Mucosa of stomach (tissue), 1 donor: ENCODE results near the gene HERC5.
A peak's percentile ranks its signal among the peaks of the same experiment; 100 is the strongest.

Experiments
- H3K27me3 ChIP-seq: one replicate; pipeline ENCODE4 v1.7.0; 2013; ENCODE audit warnings: mild to moderate bottlenecking, low read length; ENCODE audit not compliant: control insufficient read depth, insufficient read depth
- H3K36me3 ChIP-seq: one replicate; pipeline ENCODE4 v1.7.0; 2013; ENCODE audit warnings: low read length; ENCODE audit not compliant: control insufficient read depth, insufficient read depth
- H3K4me1 ChIP-seq: one replicate; pipeline ENCODE4 v1.7.0; 2013; ENCODE audit warnings: mild to moderate bottlenecking, low read length; ENCODE audit not compliant: control insufficient read depth, insufficient read depth
- H3K4me3 ChIP-seq: one replicate; pipeline ENCODE4 v1.7.0; 2013; ENCODE audit warnings: low read length
- H3K9ac ChIP-seq: one replicate; pipeline ENCODE4 v1.7.0; 2013; ENCODE audit warnings: mild to moderate bottlenecking, low read length, moderate library complexity
- H3K9me3 ChIP-seq: one replicate; pipeline ENCODE4 v1.7.0; 2013; ENCODE audit warnings: mild to moderate bottlenecking, low read length, moderate library complexity; ENCODE audit not compliant: control insufficient read depth
- donor health status: Pancreatic carcinoma.

Gene HERC5

DNA sequence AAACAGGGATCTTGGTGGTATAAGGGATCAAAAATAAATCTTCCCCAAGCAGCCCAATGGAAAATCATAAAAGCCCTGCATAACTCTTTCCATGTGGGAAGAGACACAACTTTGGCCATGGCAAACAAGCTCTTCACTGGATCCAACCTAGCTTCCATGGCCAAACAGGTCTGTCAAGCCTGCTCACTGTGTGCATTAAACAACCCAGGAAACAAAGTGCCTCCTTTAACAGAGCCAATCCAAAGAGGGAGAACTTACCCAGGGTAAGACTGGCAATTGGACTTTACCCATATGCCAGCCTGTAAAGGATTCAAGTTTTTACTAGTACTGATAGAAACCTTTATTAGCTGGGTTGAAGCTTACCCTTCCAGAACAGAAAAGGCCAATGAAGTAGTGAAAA lies 7.6 kb upstream of the HERC5 start:
- Histone ChIP-seq H3K4me1 (no peaks in the 10 kb centered on the region), H3K4me3 (no peak overlapping the region)

DNA sequence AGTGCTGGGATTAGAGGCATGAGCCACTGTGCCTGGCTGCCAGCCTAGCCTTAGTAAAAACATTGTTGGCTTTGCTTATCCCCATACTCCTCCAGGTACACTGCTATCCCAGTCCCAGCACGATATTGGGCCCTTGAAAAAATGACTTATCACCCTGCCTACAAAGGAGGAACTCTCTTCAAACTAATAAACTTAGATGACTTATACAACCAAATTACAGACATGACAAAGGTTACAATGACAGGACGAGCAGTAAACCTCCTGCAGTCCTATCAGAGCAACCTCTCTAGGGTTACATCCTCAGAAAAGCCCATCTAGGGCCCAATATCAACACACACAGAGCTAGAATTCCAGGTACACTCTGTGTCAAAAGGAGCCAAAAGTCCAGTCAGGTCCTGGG lies 5.7 kb upstream of the HERC5 start:
- Histone ChIP-seq H3K9me3 (no peaks in the 10 kb centered on the region), H3K4me3 (no peak overlapping the region), H3K9ac (no peak overlapping the region), H3K27me3 (no peaks in the 10 kb centered on the region), H3K36me3 (no peaks in the 10 kb centered on the region), H3K4me1 (no peaks in the 10 kb centered on the region)

More for the DNA sequence above, 7.6 kb upstream of the HERC5 start:
- Histone ChIP-seq H3K9me3 (no peaks in the 10 kb centered on the region), H3K36me3 (no peaks in the 10 kb centered on the region), H3K27me3 (no peaks in the 10 kb centered on the region), H3K9ac (no peak overlapping the region)

DNA sequence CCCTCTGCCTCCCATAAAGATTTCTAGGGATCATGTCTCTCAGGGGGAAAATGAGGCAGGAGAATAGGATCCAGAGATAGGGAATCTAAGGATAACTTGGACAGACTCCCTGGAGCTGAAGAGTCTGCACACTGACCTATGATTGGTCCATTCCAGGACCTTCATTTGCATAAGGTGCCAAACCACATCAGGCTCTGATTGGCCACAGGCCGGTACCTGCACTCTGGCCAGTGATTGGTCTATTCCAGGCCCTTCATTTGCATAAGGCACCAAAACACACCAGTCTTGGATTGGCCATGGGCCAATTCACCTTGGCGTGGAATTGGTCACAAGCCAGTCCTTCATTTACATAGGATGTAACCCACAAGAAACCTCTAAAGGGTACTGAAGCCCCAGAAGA lies 4.0 kb upstream of the HERC5 start:
- no peaks in the 10 kb centered on the region for H3K9me3 ChIP-seq

DNA sequence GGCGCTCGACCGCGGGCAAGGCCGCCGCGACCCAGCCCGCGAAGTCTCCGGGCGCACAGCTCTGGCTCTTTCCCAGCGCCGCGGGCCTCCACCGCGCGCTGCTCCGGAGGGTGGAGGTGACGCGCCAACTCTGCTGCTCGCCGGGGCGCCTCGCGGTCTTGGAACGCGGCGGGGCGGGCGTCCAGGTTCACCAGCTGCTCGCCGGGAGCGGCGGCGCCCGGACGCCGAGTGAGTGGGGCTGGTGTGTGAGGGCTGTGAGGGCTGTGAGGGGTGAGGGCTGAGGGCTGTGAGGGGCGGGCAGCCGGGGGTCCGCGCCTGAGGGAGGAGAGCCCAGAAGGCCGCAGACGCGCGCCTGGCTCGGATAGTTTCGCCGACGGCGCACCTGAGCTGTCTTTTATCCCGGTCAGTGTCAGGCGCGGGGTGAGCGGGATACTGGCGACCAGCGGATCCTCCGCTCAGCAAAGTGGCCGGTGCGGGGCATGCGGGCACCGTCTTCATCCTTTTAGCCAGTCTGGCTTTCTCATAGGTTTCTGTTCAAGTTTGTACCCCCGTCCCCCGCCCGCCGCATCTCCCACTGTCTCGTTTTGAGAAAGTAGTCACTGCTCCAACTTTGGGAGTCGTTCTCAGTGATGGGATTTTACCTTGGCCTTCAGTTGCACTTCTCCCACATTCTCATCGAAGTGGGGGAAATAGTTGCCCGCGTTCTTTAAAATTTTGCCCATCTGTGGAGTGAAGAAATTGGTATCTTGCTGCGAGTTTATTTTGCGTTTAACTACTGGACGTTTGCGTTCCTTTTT lies 586 bp downstream of the HERC5 start:
- Histone ChIP-seq H3K27me3 (peaks cover 18% of the 10 kb centered on the region), H3K9ac (peak overlapping the region; percentile 43), H3K4me3 (peak overlapping the region; percentile 71), H3K9me3 (no peaks in the 10 kb centered on the region), H3K36me3 (no peaks in the 10 kb centered on the region), H3K4me1 (no peaks in the 10 kb centered on the region)

More for the DNA sequence above, 4.0 kb upstream of the HERC5 start:
- H3K4me3 ChIP-seq, result no peak overlapping the region
- H3K27me3 ChIP-seq, result peaks cover 9% of the 10 kb centered on the region
- H3K36me3 ChIP-seq, result no peaks in the 10 kb centered on the region
- H3K9ac ChIP-seq, result no peak overlapping the region
- no peaks in the 10 kb centered on the region for H3K4me1 ChIP-seq

DNA sequence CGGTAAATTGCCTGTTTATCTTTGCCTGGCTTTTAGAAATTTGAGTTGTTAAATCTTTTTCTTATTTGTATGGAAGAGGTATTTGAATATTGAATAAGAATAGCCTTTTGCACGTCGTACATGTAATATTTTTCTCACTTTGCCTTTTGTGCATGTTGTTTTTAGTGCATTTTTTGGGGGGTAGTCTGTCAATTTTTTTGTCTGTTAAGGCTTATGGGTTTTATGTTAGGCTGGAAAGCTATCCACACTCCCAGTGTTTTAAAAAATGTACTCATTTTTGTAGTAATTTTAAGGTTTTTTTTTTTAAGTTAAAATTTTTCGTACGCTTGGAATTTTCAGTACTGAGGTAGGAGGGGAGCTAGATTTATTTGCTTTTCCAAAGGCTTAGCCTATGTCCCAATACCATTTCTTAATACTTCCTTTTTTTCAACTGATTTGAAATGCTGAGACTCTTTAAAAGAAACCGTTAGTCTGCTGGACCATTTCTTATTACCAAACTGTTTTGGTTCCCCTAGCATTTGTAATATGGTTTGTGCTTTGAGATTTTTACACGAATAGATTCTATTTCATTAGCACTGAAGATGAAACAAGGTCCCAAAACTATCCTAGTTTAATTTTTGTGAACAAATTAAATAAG lies 1.3 kb downstream of the HERC5 start:
- Histone ChIP-seq H3K27me3 (peaks cover 18% of the 10 kb centered on the region), H3K9me3 (no peaks in the 10 kb centered on the region), H3K9ac (no peak overlapping the region), H3K4me1 (no peaks in the 10 kb centered on the region), H3K4me3 (no peak overlapping the region), H3K36me3 (no peaks in the 10 kb centered on the region)

DNA sequence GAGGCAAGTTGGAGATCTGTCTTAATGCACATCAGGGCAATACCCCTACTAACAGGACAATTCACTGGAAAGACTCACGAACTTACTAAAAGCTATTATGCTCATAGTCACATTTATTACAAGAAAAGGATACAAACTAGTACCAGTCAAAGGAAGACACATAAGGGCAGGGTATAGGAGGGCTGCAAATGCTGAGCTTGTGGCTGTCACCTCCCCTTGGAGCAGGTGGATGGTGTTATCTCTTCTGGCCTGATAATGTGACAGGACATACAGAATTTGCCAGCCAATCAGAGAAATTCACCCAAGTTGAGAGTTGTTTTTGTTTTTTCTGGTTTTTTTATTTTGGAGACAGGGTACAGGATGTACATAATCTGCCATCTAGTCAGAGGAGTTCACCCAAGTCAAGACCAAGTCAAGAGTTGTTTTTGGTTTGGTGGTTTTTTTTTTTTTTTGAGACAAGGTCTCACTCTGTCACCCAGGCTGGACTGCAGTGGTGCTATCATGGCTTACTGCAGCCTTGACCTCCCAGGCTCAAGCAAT lies 8.8 kb downstream of the HERC5 start:
- Histone ChIP-seq H3K4me1 (no peaks in the 10 kb centered on the region), H3K9ac (no peak overlapping the region), H3K27me3 (no peaks in the 10 kb centered on the region), H3K4me3 (no peak overlapping the region), H3K9me3 (no peaks in the 10 kb centered on the region), H3K36me3 (no peaks in the 10 kb centered on the region)

DNA sequence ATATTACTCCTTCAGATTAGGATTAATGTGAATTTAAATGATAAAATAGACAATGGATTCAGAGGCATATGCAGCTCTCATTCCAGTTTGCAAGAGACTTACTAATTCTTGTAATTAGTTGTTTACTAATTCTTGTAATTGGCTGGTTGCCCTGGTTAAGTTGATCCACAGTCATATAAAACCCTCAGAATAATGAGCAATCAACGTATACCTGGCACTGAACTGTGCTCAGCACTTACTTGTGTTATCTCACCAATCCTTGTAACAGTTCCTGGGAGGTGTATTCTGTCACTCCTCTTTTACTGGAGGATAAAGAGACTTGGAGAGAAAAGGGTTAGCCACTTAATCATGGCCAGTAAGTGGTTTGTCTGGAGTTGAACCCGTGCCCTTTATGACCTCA lies 10.5 kb downstream of the HERC5 start:
- H3K4me3 ChIP-seq, result no peak overlapping the region
- no peaks in the 10 kb centered on the region for H3K4me1 ChIP-seq
- H3K9me3 ChIP-seq, result no peaks in the 10 kb centered on the region
- H3K27me3 ChIP-seq, result no peaks in the 10 kb centered on the region
- no peak overlapping the region for H3K9ac ChIP-seq
- no peaks in the 10 kb centered on the region for H3K36me3 ChIP-seq

DNA sequence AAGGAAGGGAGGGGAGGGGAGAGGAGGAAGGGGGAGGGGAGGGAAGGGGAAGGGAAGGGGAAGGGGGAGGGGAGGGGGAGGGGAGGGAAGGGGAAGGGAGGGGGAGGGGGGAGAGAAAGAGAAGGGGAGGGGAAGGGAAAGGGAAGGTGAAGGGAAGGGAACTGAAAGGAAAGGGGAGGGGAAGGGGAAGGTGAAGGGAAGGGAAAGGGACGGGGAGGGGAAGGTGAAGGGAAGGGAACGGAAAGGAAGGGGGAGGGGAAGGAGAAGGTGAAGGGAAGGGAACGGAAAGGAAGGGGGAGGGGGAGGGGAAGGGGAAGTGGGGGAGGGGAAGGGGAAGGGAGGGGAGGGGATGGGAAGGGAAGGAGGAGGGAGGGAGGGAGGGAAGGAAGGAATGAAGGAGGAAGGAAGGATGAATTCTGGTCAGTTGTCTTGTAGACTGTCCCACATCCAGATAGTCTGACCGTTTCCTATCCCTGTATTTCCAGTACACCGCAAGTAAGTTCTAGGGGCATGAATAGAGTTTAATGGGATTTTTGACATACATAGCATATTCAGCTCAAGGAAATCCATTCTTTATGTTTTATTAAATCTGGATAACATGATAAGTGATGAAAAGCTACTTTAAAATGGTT lies 20.4 kb downstream of the HERC5 start:
- no peak overlapping the region for H3K4me3 ChIP-seq
- no peak overlapping the region for H3K9ac ChIP-seq
- no peaks in the 10 kb centered on the region for H3K9me3 ChIP-seq
- H3K36me3 ChIP-seq, result no peaks in the 10 kb centered on the region
- no peaks in the 10 kb centered on the region for H3K4me1 ChIP-seq
- no peaks in the 10 kb centered on the region for H3K27me3 ChIP-seq

DNA sequence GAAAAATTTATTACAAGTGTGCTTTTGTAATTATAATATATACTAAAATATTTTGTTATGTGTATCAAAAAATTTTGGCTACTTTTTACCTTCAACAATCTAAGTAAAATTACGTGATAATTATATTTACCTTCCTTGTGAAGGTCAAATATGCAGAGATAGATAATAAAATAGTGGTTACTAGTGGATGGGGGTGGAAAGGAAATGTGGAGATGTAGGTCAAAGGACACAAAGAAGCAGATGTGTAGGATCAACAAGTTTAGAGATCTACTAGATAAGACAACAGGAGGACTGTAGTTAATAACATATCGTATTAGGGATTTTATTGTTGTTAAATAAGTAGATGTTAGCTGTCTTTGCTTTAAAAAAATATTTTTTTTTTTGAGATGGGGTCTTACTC lies 21.3 kb downstream of the HERC5 start:
- no peak overlapping the region for H3K9ac ChIP-seq
- no peaks in the 10 kb centered on the region for H3K4me1 ChIP-seq
- no peaks in the 10 kb centered on the region for H3K27me3 ChIP-seq
- H3K4me3 ChIP-seq, result no peak overlapping the region
- no peaks in the 10 kb centered on the region for H3K36me3 ChIP-seq
- H3K9me3 ChIP-seq, result no peaks in the 10 kb centered on the region

DNA sequence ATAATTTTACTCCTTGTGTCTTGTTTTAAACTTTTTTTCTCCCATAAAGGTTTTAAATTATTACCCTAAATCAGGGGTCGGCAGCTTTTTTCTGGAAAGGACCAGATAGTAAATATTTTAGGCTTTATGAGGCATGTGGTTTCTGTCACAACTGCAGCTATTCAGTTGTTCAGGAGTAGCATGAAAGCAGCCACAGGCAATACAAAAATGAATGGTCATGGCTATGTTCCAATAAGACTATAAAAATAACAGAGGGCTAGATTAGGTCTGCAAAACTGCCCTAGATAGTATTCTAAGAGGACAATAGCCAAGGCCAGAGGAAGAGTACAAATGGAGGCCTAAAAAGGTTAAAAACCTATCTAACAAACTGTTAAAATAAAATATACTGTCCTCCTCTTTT lies 24.6 kb downstream of the HERC5 start:
- H3K9ac ChIP-seq, result no peak overlapping the region
- no peaks in the 10 kb centered on the region for H3K9me3 ChIP-seq
- no peaks in the 10 kb centered on the region for H3K36me3 ChIP-seq
- no peaks in the 10 kb centered on the region for H3K4me1 ChIP-seq
- H3K4me3 ChIP-seq, result no peak overlapping the region
- H3K27me3 ChIP-seq, result no peaks in the 10 kb centered on the region

DNA sequence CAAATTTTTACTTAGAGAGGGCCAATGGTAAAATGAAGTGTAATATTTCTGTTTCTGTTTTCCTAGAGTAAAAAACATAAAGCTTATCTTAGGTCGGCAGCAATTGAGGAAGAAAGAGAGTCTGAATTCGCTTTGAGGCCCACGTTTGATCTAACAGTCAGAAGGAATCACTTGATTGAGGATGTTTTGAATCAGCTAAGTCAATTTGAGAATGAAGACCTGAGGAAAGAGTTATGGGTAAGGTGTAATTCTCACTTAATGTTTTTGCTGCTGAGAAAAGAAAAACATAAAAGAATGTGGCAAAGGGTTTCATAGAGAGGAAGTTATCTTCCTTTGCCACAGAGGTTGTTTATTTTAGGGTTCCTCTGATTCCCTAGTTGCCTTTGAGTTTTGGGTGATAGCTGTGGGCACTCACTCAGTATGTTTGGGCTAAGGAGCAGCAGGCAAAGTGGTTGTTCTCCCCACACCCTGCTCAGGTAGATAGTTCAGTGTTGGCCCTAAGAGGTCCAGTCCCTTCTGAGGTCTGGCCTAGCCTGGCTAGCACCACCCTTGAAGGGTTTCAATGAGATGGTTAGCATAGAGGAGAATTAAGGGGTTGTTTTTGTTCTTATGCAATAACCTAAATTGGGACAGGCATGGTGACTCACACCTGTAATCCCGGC lies 32.3 kb downstream of the HERC5 start:
- Histone ChIP-seq H3K9ac (no peak overlapping the region), H3K4me1 (no peaks in the 10 kb centered on the region), H3K9me3 (no peaks in the 10 kb centered on the region), H3K27me3 (no peaks in the 10 kb centered on the region), H3K4me3 (no peak overlapping the region), H3K36me3 (no peaks in the 10 kb centered on the region)
